NCI-H774 (cell line): Measurements from ENCODE around the gene BRICD5.

Experiments
- DNase-seq: peaks from one replicate; lab custom pipeline; 2025; lab: John Stamatoyannopoulos, UW

BRICD5 gene

GRCh38 chr16:2199095-2199494 lies 11.6 kb downstream of the BRICD5 start:
- no peak for DNase-seq

GRCh38 chr16:2198283-2198682 lies 12.4 kb downstream of the BRICD5 start:
- DNase-seq: no peak

GRCh38 chr16:2197765-2198164 lies 12.9 kb downstream of the BRICD5 start:
- no peak for DNase-seq

- DNase-seq: no peak
These were observed 13.6 kb downstream of the BRICD5 start for GRCh38 chr16:2196981-2197511.

GRCh38 chr16:2196162-2196980 lies 14.3 kb downstream of the BRICD5 start, which contains the start of gene CASKIN1:
CASKIN1 (minus strand) TSS chr16:2196605; CDS start chr16:2196432, 173 bp downstream.
- DNase-seq: no peak

- no peak for DNase-seq
These were observed 15.1 kb downstream of the BRICD5 start for GRCh38 chr16:2195322-2196161.

- DNase-seq: no peak
These were observed 15.8 kb downstream of the BRICD5 start for GRCh38 chr16:2194852-2195321.

GRCh38 chr16:2194166-2194834 lies 16.4 kb downstream of the BRICD5 start:
- DNase-seq: no peak

- no peak for DNase-seq
These were observed 19.3 kb downstream of the BRICD5 start for GRCh38 chr16:2191446-2191706.

- no peak for DNase-seq
These were observed 19.8 kb downstream of the BRICD5 start for GRCh38 chr16:2190659-2191445.

GRCh38 chr16:2190002-2190658 lies 20.5 kb downstream of the BRICD5 start:
- no peak for DNase-seq

GRCh38 chr16:2189252-2189893 lies 21.3 kb downstream of the BRICD5 start:
- DNase-seq: no peak

- DNase-seq: no peak
These were observed 22.3 kb downstream of the BRICD5 start for GRCh38 chr16:2188395-2188794.

GRCh38 chr16:2187212-2187611 lies 23.5 kb downstream of the BRICD5 start:
- DNase-seq: no peak

GRCh38 chr16:2186505-2186904 lies 24.2 kb downstream of the BRICD5 start:
- DNase-seq: no peak

- no peak for DNase-seq
These were observed 24.6 kb downstream of the BRICD5 start for GRCh38 chr16:2186064-2186463.

GRCh38 chr16:2184962-2185361 lies 25.7 kb downstream of the BRICD5 start:
- no peak for DNase-seq

GRCh38 chr16:2184346-2184745 lies 26.3 kb downstream of the BRICD5 start:
- DNase-seq: no peak

- DNase-seq: no peak
These were observed 27.0 kb downstream of the BRICD5 start for GRCh38 chr16:2183671-2184070.

- no peak for DNase-seq
These were observed 28.7 kb downstream of the BRICD5 start for GRCh38 chr16:2181952-2182351.
